HepG2 (cell line): Measurements from ENCODE around the gene AKR1B15. TPM values are rescaled to one million over a fixed set of nuclear protein-coding genes. Genes with fewer than 3 reads are reported as not detected.

Experiments
- ATAC-seq: fragments of 200-7000 bp; cut with Tn5 transposase; 3 replicates; pipeline ENCODE4 v1.9.1; 2020; ENCODE audit warnings: mild to moderate bottlenecking, moderate library complexity
- Bru-seq: library from RNA; stranded (reverse); fragments of 400-500 nt; gene quantifications from one replicate; lab custom pipeline; 2021; lab: Mats Ljungman, UMichigan
- BruChase-seq, 2 experiments: library from RNA; stranded (reverse); fragments of 400-500 nt; gene quantifications; one replicate each; lab custom pipeline; 2021; lab: Mats Ljungman, UMichigan
- BruUV-seq: library from RNA; stranded (reverse); fragments of 400-500 nt; replicated peaks from 2 replicates; lab custom pipeline; 2021; lab: Mats Ljungman, UMichigan
- CTCF ChIA-PET: fragments of 300-600 bp; formaldehyde crosslinking; extraction: SDS; loops from one replicate; lab custom pipeline; 2021; ENCODE audit warnings: low total read pairs, inconsistent platforms, low intra/inter-chr PET ratio; lab: Yijun Ruan, JAX
- POLR2A ChIA-PET: fragments of 350-600 bp; sonication (Branson Sonifier 250); formaldehyde crosslinking; loops from one replicate; lab custom pipeline; 2020; ENCODE audit warnings: antibody characterized with exemption, inconsistent platforms; lab: Yijun Ruan, JAX
- DNase-seq: peaks from one replicate; pipeline ENCODE4 v3.0.0-alpha.2; 2015; ENCODE audit warnings: low spot score
- FAIRE-seq: peaks from 3 replicates; lab custom pipeline; 2011; peaks lifted over from hg19 to GRCh38; lab: Jason Lieb, UNC
- H2AFZ ChIP-seq: one replicate; pipeline ENCODE4 v1.6.1; 2011; ENCODE audit warnings: low read length, inconsistent platforms
- H3K27ac ChIP-seq: fragments of 300-600 bp; 3 replicates; pipeline ENCODE4 v1.8.0; 2011; ENCODE audit warnings: mixed run types, mild to moderate bottlenecking, mixed read lengths, low read length, inconsistent platforms; ENCODE audit not compliant: insufficient read depth; ENCODE audit errors: extremely low read length
- H3K27me3 ChIP-seq, 2 experiments: fragments of 200-600 bp in 1 of 2; 2 replicates in 1 of 2; 3 replicates in 1 of 2; pipeline versions ENCODE4 v1.6.0 to v1.8.0; 2011; ENCODE audit warnings: low read length in 2 of 2, mild to moderate bottlenecking in 2 of 2, moderate library complexity in 2 of 2, inconsistent platforms in 1 of 2; ENCODE audit not compliant: insufficient read depth in 2 of 2, control insufficient read depth in 1 of 2
- H3K36me3 ChIP-seq, 2 experiments: fragments of 200-600 bp in 1 of 2; replicated peaks in 1 of 2; 2 replicates in 1 of 2; 3 replicates in 1 of 2; pipeline versions ENCODE4 v1.5.1 to v1.8.0; 2011; ENCODE audit warnings: low read length in 2 of 2, inconsistent platforms in 1 of 2; ENCODE audit not compliant: insufficient read depth in 2 of 2, control insufficient read depth in 1 of 2
- H3K4me1 ChIP-seq: 2 replicates; pipeline ENCODE4 v1.5.1; 2012; ENCODE audit warnings: low read length, inconsistent platforms; ENCODE audit not compliant: insufficient read depth
- H3K4me2 ChIP-seq: 2 replicates; pipeline ENCODE4 v1.6.0; 2011; ENCODE audit warnings: low read depth, low read length, inconsistent platforms
- H3K4me3 ChIP-seq, 3 experiments: fragments of 200-600 bp in 1 of 3; sonication (generic), shearing (Covaris generic) in 1 of 3; replicated peaks in 1 of 3; 2 replicates each; pipeline ENCODE4 v1.5.1; 2011 to 2016; ENCODE audit warnings: low read length in 3 of 3, inconsistent platforms in 2 of 3, low read depth in 2 of 3, mild to moderate bottlenecking in 2 of 3, control low read depth in 1 of 3, mixed read lengths in 1 of 3; ENCODE audit not compliant: insufficient read depth in 1 of 3
- H3K79me2 ChIP-seq: one replicate; pipeline ENCODE4 v1.6.1; 2011; ENCODE audit warnings: low read length, inconsistent platforms; ENCODE audit not compliant: insufficient read depth
- H3K9ac ChIP-seq: 2 replicates; pipeline ENCODE4 v1.6.0; 2011; ENCODE audit warnings: mild to moderate bottlenecking, low read depth, low read length, inconsistent platforms; ENCODE audit not compliant: insufficient read depth
- H3K9me3 ChIP-seq: 2 replicates; pipeline ENCODE4 v1.5.1; 2012; ENCODE audit warnings: mild to moderate bottlenecking, low read length
- H4K20me1 ChIP-seq: 2 replicates; pipeline ENCODE4 v1.6.0; 2011; ENCODE audit warnings: inconsistent platforms, mild to moderate bottlenecking, low read length, moderate library complexity; ENCODE audit not compliant: insufficient read depth
- CBX1 ChIP-seq: IDR thresholded peaks from one replicate; pipeline ENCODE4 v1.6.1; 2016; ENCODE audit warnings: antibody characterized with exemption, low read depth
- ELF4 ChIP-seq: sonication (generic); formaldehyde crosslinking; IDR thresholded peaks from 2 replicates; pipeline ENCODE4 v1.5.0; 2020; ENCODE audit warnings: missing genetic modification reagents, mild to moderate bottlenecking, moderate library complexity, borderline replicate concordance
- FIP1L1 ChIP-seq: fragments of 200-400 bp; formaldehyde crosslinking; IDR thresholded peaks from 2 replicates; pipeline ENCODE4 v1.6.1; 2018; ENCODE audit warnings: low read depth, mild to moderate bottlenecking, low read length, moderate library complexity, borderline replicate concordance; ENCODE audit not compliant: insufficient read depth
- JDP2 ChIP-seq: sonication (generic); formaldehyde crosslinking; IDR thresholded peaks from 2 replicates; pipeline ENCODE4 v1.8.1; 2022; ENCODE audit warnings: missing genetic modification reagents, borderline replicate concordance
- KLF11 ChIP-seq: IDR thresholded peaks from 2 replicates; pipeline ENCODE4 v1.6.1; 2016; ENCODE audit warnings: missing compliant biosample characterization
- NFE2L2 ChIP-seq: fragments of 150-350 bp; IDR thresholded peaks from 2 replicates; pipeline ENCODE4 v1.6.1; 2014; ENCODE audit warnings: low read length
- ZNF282 ChIP-seq: fragments of 450-650 bp; IDR thresholded peaks from 2 replicates; pipeline ENCODE4 v1.6.1; 2018; ENCODE audit not compliant: partially characterized antibody
- ZNF33A ChIP-seq: sonication (generic); formaldehyde crosslinking; IDR thresholded peaks from 2 replicates; pipeline ENCODE4 v1.5.1; 2020; ENCODE audit warnings: missing genetic modification reagents, mild to moderate bottlenecking, moderate library complexity, borderline replicate concordance
- ZNF44 ChIP-seq: sonication (generic); formaldehyde crosslinking; IDR thresholded peaks from 2 replicates; pipeline ENCODE4 v1.5.1; 2020; ENCODE audit warnings: mild to moderate bottlenecking, missing genetic modification reagents
- ZNF496 ChIP-seq: sonication (generic); formaldehyde crosslinking; IDR thresholded peaks from 2 replicates; pipeline ENCODE4 v1.8.1; 2023; ENCODE audit warnings: mild to moderate bottlenecking, moderate library complexity, missing genetic modification reagents; ENCODE audit not compliant: insufficient replicate concordance
- ZNF619 ChIP-seq: sonication (generic); formaldehyde crosslinking; IDR thresholded peaks from 2 replicates; pipeline ENCODE4 v1.4.0; 2020; ENCODE audit warnings: mild to moderate bottlenecking, missing genetic modification reagents
- WGBS: methylation state at CpG from one replicate; pipeline ENCODE4 v1.1.6; 2017; ENCODE audit warnings: low lambda C conversion rate; 5-methylcytosine and 5-hydroxymethylcytosine counted together
- in situ Hi-C: cut with HindIII; loops from 2 replicates; pipeline ENCODE4 v1.10.0; 2017; ENCODE audit warnings: low pct_unique_long_range_greater_than_20kb; ENCODE audit not compliant: extremely low pct_ligation_motif_present
- intact Hi-C: fragments of 100-400 bp; cut with micrococcal nuclease; formaldehyde crosslinking; loops from one replicate; pipeline ENCODE4 v1.10.0; 2022; ENCODE audit not compliant: unreplicated experiment
- long read RNA-seq, 2 experiments: library from RNA in 1 of 2; library from polyadenylated mRNA in 1 of 2; stranded (forward) in 1 of 2; unstranded in 1 of 2; transcript quantifications; one replicate each; pipeline ENCODE4 v2.0.0, GENCODE V29; 2019 to 2022
- polyA minus RNA-seq, 3 experiments: library from RNA; depleted of rRNA, polyadenylated mRNA; stranded (reverse); fragments of >200 nt; gene quantifications; 2 replicates each; pipeline ENCODE4 v1.2.3, GENCODE V29; 2011; ENCODE audit warnings: low replicate concordance in 1 of 3
- polyA plus RNA-seq, 8 experiments: library from polyadenylated mRNA; depleted of rRNA in 3 of 8; stranded (reverse) in 7 of 8; unstranded in 1 of 8; fragments of >200 nt; fragmentation: Illumina TruSeq in 4 of 8; extraction: Trizol in 4 of 8; gene quantifications; 2 replicates each; pipeline versions ENCODE4 v1.2.1 to v1.2.3, GENCODE V29; 2011 to 2016; ENCODE audit warnings: low read depth in 4 of 8, missing spikeins in 1 of 8, mixed read lengths in 1 of 8; ENCODE audit not compliant: insufficient read depth in 1 of 8
- total RNA-seq, 5 experiments: library from RNA; depleted of rRNA; stranded (reverse); fragments of >200 nt; fragmentation: Illumina TruSeq; extraction: Trizol; gene quantifications; 2 replicates each; pipeline ENCODE4 v1.2.3, GENCODE V29; 2016; ENCODE audit warnings: low read depth in 1 of 5

The AKR1B15 gene
- total RNA-seq (2016; rRNA removed; fragmentation: Illumina TruSeq; extraction: Trizol) (0.77 and 1.2 TPM in 2 replicates), polyA plus RNA-seq (2011; rRNA removed) (not detected in 2 replicates), polyA minus RNA-seq (2011; rRNA and poly(A)+ RNA removed; ENCODE audit: low replicate concordance) (0.07 TPM in 1 of 2 replicates, not detected in the other), Bru-seq, nascent RNA (percentile 2 among the genes with signal in this experiment), BruChase-seq, experiment 1, labeled RNA remaining after a 6-hour chase (percentile 9 among the genes with signal in this experiment), BruChase-seq, experiment 2, labeled RNA remaining after a 2-hour chase (percentile 10 among the genes with signal in this experiment)
- total RNA-seq (2016; cell fraction: cytosol; rRNA removed; fragmentation: Illumina TruSeq; extraction: Trizol; ENCODE audit: low read depth) = 0.18 TPM in 1 of 2 replicates, not detected in the other
- total RNA-seq (2016; cell fraction: insoluble cytoplasmic fraction; rRNA removed; fragmentation: Illumina TruSeq; extraction: Trizol) = 1.3 and 1.6 TPM in 2 replicates
- total RNA-seq (2016; cell fraction: membrane; rRNA removed; fragmentation: Illumina TruSeq; extraction: Trizol) = 0.17 and 0.40 TPM in 2 replicates
- total RNA-seq (2016; cell fraction: nucleus; rRNA removed; fragmentation: Illumina TruSeq; extraction: Trizol) = not detected in 2 replicates
- 0.08 and 0.14 TPM in 2 replicates for polyA plus RNA-seq (2011; cell fraction: cytosol; rRNA removed)
- not detected in 2 replicates for polyA plus RNA-seq (2011; cell fraction: nucleus; rRNA removed)
- not detected in 2 replicates for polyA plus RNA-seq (2012)
- 0.20 and 0.22 TPM in 2 replicates for polyA plus RNA-seq (2016; cell fraction: cytosol; fragmentation: Illumina TruSeq; extraction: Trizol; ENCODE audit: low read depth)
- polyA plus RNA-seq (2016; cell fraction: insoluble cytoplasmic fraction; fragmentation: Illumina TruSeq; extraction: Trizol; ENCODE audit: low read depth) = 1.4 and 2.1 TPM in 2 replicates
- polyA plus RNA-seq (2016; cell fraction: membrane; fragmentation: Illumina TruSeq; extraction: Trizol; ENCODE audit: low read depth) = 0.17 and 0.19 TPM in 2 replicates
- 0.81 and 1.5 TPM in 2 replicates for polyA plus RNA-seq (2016; cell fraction: nucleus; fragmentation: Illumina TruSeq; extraction: Trizol; ENCODE audit: insufficient read depth, low read depth)
- not detected in 2 replicates for polyA minus RNA-seq (2011; cell fraction: cytosol; rRNA and poly(A)+ RNA removed)
- polyA minus RNA-seq (2011; cell fraction: nucleus; rRNA and poly(A)+ RNA removed) = not detected in 2 replicates
- long read RNA-seq, experiment 1 = 0 reads
- long read RNA-seq, experiment 2 = 0 reads

DNA sequence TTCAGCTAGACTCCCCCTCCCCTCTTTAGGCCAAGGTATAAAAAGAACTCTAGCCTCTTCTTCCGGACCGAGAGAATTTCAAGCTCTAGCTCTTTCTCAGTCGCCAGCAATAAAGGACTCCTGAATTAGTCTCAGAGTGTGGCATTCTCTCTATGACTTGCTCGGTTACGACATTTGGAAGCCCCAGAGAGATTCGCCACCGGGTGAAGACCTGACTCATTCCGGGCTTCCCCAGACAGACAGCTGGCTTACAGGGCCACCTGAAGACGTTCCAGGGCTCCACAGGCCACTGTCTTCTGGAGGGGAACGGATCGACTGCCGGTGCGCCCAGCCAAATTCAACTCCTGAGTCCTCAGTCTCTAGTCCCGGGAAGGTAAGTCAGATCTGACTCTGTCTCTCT, at the start of gene AKR1B15:
TSS of gene AKR1B15 (plus strand) at position 234 of the 400 bp plus-strand sequence. CDS start 15,510 bp downstream, outside the sequence.
- Histone ChIP-seq H3K4me2 (peak within 1 kb of the TSS; percentile 92; the same call in 1 of the 2 replicates), H3K9ac (no peak within 1 kb of the TSS), H3K4me1 (peaks cover 21% of the 10 kb centered on the region), H3K4me3 (no peak within 1 kb of the TSS), H3K27me3 (peaks cover 0 to 38% of the 10 kb centered on the region in 2 experiments; a peak in 3 of 5 replicates), H3K79me2 (no peaks in the 10 kb centered on the region), H3K9me3 (no peaks in the 10 kb centered on the region), H4K20me1 (no peaks in the 10 kb centered on the region; the same call in 1 of the 2 replicates), H2AFZ (no peak within 1 kb of the TSS), H3K27ac (no peak within 1 kb of the TSS), H3K36me3 (no peaks in the 10 kb centered on the region)
- ChIA-PET POLR2A (no interaction called here), CTCF (no interaction called here)
- TF ChIP-seq ZNF33A (CRISPR knock-in tag) (no peak), ZNF44 (CRISPR knock-in tag) (no peak), JDP2 (CRISPR knock-in tag) (no peak), ZNF496 (CRISPR knock-in tag) (no peak), CBX1 (no peak), NFE2L2 (no peak), ZNF619 (no peak), ELF4 (CRISPR knock-in tag) (no peak), ZNF282 (no peak), KLF11 (CRISPR knock-in tag) (no peak), FIP1L1 (no peak)
- FAIRE-seq (no peak), ATAC-seq (no peak), DNase-seq (no peak)
- no TSS peak for BruUV-seq
- intact Hi-C loops (no loop called here), in situ Hi-C loops (no loop called here)
- 44% methylated on average over 14 of the region's 14 CpGs for WGBS
